Hepatocyte (in vitro differentiated cells): ENCODE data around the gene LMTK2.
"Not testable (repeated sequence)": the region's sequence is repeated elsewhere in the genome, so short reads cannot be mapped to it uniquely, and the experiment has no call there.

Source experiments
- EZH2 ChIP-seq: fragments of 200-600 bp; sonication (generic); IDR thresholded peaks from 2 replicates; pipeline ENCODE4 v1.6.1; 2016; ENCODE audit warnings: antibody characterized with exemption, mild to moderate bottlenecking, borderline replicate concordance
- EZH2phosphoT487 ChIP-seq: fragments of 200-600 bp; sonication (generic); IDR thresholded peaks from one replicate; pipeline ENCODE4 v1.6.1; 2018; ENCODE audit warnings: antibody characterized with exemption, mild to moderate bottlenecking, low read depth, moderate library complexity; ENCODE audit not compliant: unreplicated experiment, severe bottlenecking
- TF ChIP-seq, protein P1 (sequence below): fragments of 200-600 bp; sonication (generic); IDR thresholded peaks from 2 replicates; pipeline ENCODE4 v1.5.1; 2016; ENCODE audit warnings: antibody characterized with exemption, mild to moderate bottlenecking; ENCODE audit not compliant: poor library complexity

- TF ChIP-seq, protein P1, sequence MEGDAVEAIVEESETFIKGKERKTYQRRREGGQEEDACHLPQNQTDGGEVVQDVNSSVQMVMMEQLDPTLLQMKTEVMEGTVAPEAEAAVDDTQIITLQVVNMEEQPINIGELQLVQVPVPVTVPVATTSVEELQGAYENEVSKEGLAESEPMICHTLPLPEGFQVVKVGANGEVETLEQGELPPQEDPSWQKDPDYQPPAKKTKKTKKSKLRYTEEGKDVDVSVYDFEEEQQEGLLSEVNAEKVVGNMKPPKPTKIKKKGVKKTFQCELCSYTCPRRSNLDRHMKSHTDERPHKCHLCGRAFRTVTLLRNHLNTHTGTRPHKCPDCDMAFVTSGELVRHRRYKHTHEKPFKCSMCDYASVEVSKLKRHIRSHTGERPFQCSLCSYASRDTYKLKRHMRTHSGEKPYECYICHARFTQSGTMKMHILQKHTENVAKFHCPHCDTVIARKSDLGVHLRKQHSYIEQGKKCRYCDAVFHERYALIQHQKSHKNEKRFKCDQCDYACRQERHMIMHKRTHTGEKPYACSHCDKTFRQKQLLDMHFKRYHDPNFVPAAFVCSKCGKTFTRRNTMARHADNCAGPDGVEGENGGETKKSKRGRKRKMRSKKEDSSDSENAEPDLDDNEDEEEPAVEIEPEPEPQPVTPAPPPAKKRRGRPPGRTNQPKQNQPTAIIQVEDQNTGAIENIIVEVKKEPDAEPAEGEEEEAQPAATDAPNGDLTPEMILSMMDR: not testable (repeated sequence)
- not testable (repeated sequence) for TF ChIP-seq EZH2, EZH2phosphoT487
These were observed 112.7 kb downstream of the LMTK2 start for GRCh38 chr7:98219382-98219781.
